DND-41 (cell line): Measurements from ENCODE around the gene LCN6.
"Not testable (repeated sequence)": the region's sequence is repeated elsewhere in the genome, so short reads cannot be mapped to it uniquely, and the experiment has no call there.

Source experiments
- ATAC-seq: fragments of 200-7000 bp; cut with Tn5 transposase; 3 replicates; pipeline ENCODE4 v1.9.1; 2021; ENCODE audit warnings: low read depth; ENCODE audit not compliant: insufficient read depth
- DNase-seq: peaks from one replicate; pipeline ENCODE4 v3.0.0-alpha.2; 2020
- H2AFZ ChIP-seq: 2 replicates; pipeline ENCODE4 v1.6.0; 2012; ENCODE audit warnings: low read depth, low read length
- H3K27ac ChIP-seq: 2 replicates; pipeline ENCODE4 v1.5.1; 2012; ENCODE audit warnings: low read length, inconsistent platforms
- H3K27me3 ChIP-seq: fragments of 200-600 bp; sonication (generic); 2 replicates; pipeline ENCODE4 v1.6.0; 2012; ENCODE audit warnings: low read length, mild to moderate bottlenecking, inconsistent platforms; ENCODE audit not compliant: insufficient read depth, poor library complexity
- H3K36me3 ChIP-seq: 2 replicates; pipeline ENCODE4 v1.5.1; 2012; ENCODE audit warnings: low read length, inconsistent platforms; ENCODE audit not compliant: insufficient read depth
- H3K4me1 ChIP-seq: 2 replicates; pipeline ENCODE4 v1.5.1; 2012; ENCODE audit warnings: mild to moderate bottlenecking, low read length; ENCODE audit not compliant: insufficient read depth
- H3K4me2 ChIP-seq: 2 replicates; pipeline ENCODE4 v1.6.0; 2012; ENCODE audit warnings: mild to moderate bottlenecking, moderate library complexity, low read length, inconsistent platforms; ENCODE audit not compliant: insufficient read depth
- H3K4me3 ChIP-seq, 2 experiments: fragments of 200-600 bp in 1 of 2; shearing (Covaris generic) in 1 of 2; 2 replicates each; pipeline ENCODE4 v1.5.1; 2012 to 2016; ENCODE audit warnings: inconsistent platforms in 2 of 2, low read length in 2 of 2, mild to moderate bottlenecking in 2 of 2, low read depth in 1 of 2, moderate library complexity in 1 of 2
- H3K79me2 ChIP-seq: 2 replicates; pipeline ENCODE4 v1.6.0; 2012; ENCODE audit warnings: low read length, inconsistent platforms; ENCODE audit not compliant: insufficient read depth
- H3K9ac ChIP-seq: 2 replicates; pipeline ENCODE4 v1.6.0; 2012; ENCODE audit warnings: low read depth, mild to moderate bottlenecking, inconsistent platforms, low read length, moderate library complexity
- H3K9me3 ChIP-seq: 2 replicates; pipeline ENCODE4 v1.5.1; 2012; ENCODE audit warnings: low read length, moderate library complexity, mild to moderate bottlenecking, inconsistent platforms; ENCODE audit not compliant: insufficient read depth, severe bottlenecking
- H4K20me1 ChIP-seq: 2 replicates; pipeline ENCODE4 v1.6.0; 2012; ENCODE audit warnings: low read length; ENCODE audit not compliant: insufficient read depth
- CTCF ChIP-seq: IDR thresholded peaks from 2 replicates; pipeline ENCODE4 v1.5.1; 2012; ENCODE audit warnings: borderline replicate concordance, low read length, moderate library complexity, mild to moderate bottlenecking; ENCODE audit not compliant: poor library complexity, severe bottlenecking; ENCODE audit errors: extremely low read depth
- EZH2 ChIP-seq: IDR thresholded peaks from 3 replicates; pipeline ENCODE4 v1.6.1; 2012; ENCODE audit warnings: borderline replicate concordance, low read depth, mild to moderate bottlenecking, moderate library complexity, low read length, inconsistent platforms; ENCODE audit not compliant: severe bottlenecking

LCN6 gene

GRCh38 chr9:136769710-136770191, 21.4 kb upstream of the LCN6 start:
- Histone ChIP-seq H3K9ac (no peak overlapping the region), H3K36me3 (no peaks in the 10 kb centered on the region), H3K4me1 (no peaks in the 10 kb centered on the region), H3K9me3 (peaks cover 8% of the 10 kb centered on the region), H3K79me2 (no peaks in the 10 kb centered on the region), H3K27me3 (no peaks in the 10 kb centered on the region), H3K4me3 (no peak overlapping the region), H2AFZ (no peak overlapping the region), H3K4me2 (no peak overlapping the region), H3K27ac (no peak overlapping the region), H4K20me1 (no peaks in the 10 kb centered on the region)
- TF ChIP-seq CTCF (peak; percentile 64), EZH2 (no peak)
- DNase-seq (peak; percentile 60), ATAC-seq (peak; percentile 89)

GRCh38 chr9:136766410-136767120, 18.2 kb upstream of the LCN6 start:
- peak; percentile 40 for DNase-seq
- H2AFZ ChIP-seq, H3K9ac ChIP-seq, H3K4me1 ChIP-seq, H3K79me2 ChIP-seq, H3K36me3 ChIP-seq, H3K27ac ChIP-seq, ATAC-seq, H3K4me3 ChIP-seq, H3K27me3 ChIP-seq, H4K20me1 ChIP-seq, H3K9me3 ChIP-seq, H3K4me2 ChIP-seq: not testable (repeated sequence)
- peak; percentile 49 for TF ChIP-seq CTCF

- H3K36me3 ChIP-seq, H3K9me3 ChIP-seq, H2AFZ ChIP-seq, H3K27ac ChIP-seq, H3K4me2 ChIP-seq, H3K79me2 ChIP-seq, H3K27me3 ChIP-seq, H3K4me3 ChIP-seq, ATAC-seq, DNase-seq, H3K4me1 ChIP-seq, H4K20me1 ChIP-seq, H3K9ac ChIP-seq: not testable (repeated sequence)
These were observed 17.6 kb upstream of the LCN6 start for GRCh38 chr9:136765745-136766409.

GRCh38 chr9:136765041-136765440, 16.7 kb upstream of the LCN6 start:
- Histone ChIP-seq H3K9ac (no peak overlapping the region), H3K9me3 (no peaks in the 10 kb centered on the region)
- no peak for DNase-seq

More at GRCh38 chr9:136765041-136765440, 16.7 kb upstream of the LCN6 start:
- ATAC-seq = no peak
- Histone ChIP-seq H4K20me1 (no peaks in the 10 kb centered on the region), H3K27ac (no peak overlapping the region), H3K4me2 (no peak overlapping the region), H3K4me1 (no peaks in the 10 kb centered on the region), H2AFZ (no peak overlapping the region), H3K4me3 (no peak overlapping the region), H3K79me2 (no peaks in the 10 kb centered on the region), H3K27me3 (no peaks in the 10 kb centered on the region), H3K36me3 (no peaks in the 10 kb centered on the region)
- no peak for TF ChIP-seq CTCF
- TF ChIP-seq EZH2 = no peak
